ENCODE results near the gene INHA. TPM values are rescaled to one million over a fixed set of nuclear protein-coding genes. Genes with fewer than 3 reads are reported as not detected.

INHA gene
- total RNA-seq, 2 experiments from 2014 or later, result not detected

DNA sequence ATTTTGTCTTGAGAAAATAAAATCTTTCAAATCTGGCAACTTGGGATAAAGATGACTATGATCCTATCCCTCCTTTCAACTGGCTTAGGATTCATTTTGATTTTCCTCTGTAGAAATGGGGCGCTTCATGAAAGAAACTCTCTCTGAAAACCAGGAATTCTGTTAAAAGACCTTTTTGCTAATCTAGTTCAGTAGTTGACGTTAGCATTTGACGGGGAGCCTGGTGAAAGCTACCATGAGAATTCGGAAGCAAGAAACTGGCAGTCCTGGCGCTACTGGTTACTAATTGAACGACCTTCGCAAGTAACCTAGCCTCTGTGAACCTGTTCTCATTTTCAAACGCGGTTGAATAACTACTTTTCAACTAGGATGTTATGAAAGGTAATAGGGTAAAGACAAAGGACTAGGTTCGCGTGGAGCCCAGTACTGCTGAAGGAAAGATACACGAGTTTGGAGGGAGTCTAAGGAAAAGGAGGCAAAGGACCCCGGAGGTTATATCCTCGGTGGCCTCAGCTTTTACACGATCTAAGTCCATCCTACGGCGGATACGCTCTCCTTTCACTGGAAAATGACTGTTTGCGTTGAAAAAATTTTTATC is 24.9 kb downstream of the INHA start:
- ChIA-PET POLR2A (interaction anchor here (1.2 to 1.4 kb wide), 3 partner anchors 54 to 144 kb away, joined by 3 to 4 read pairs (median 4); no protein-coding TSS in a partner anchor), CTCF (interaction anchor here (0.8 to 3.2 kb wide), 12 partner anchors 37 to 195 kb away, joined by 3 to 20 read pairs (median 4); partner anchors contain the start of gene CHPF)
- H3K4me1 Mint-ChIP-seq (ENCODE audit: low read depth), result peaks cover 22% of the 10 kb centered on the region
- H3K4me3 Mint-ChIP-seq, result peak overlapping the region; percentile 95
- H3K27me3 Mint-ChIP-seq, result no peaks in the 10 kb centered on the region
- DNase-seq (no peak), ATAC-seq (no peak)
- peak overlapping the region; percentile 98 for H3K27ac Mint-ChIP-seq
- H3K9me3 Mint-ChIP-seq, result no peaks in the 10 kb centered on the region
- intact Hi-C loops (cut with micrococcal nuclease), result loop anchor here (5.0 kb wide), 1 partner anchor 55 kb away; the partner anchor contains the start of genes CHPF and TMEM198
- peaks cover 4% of the 10 kb centered on the region for H3K36me3 Mint-ChIP-seq (ENCODE audit: low read depth)
- TF ChIP-seq CTCF (IDR thresholded peaks at IDR 0.05), result no peak

DNA sequence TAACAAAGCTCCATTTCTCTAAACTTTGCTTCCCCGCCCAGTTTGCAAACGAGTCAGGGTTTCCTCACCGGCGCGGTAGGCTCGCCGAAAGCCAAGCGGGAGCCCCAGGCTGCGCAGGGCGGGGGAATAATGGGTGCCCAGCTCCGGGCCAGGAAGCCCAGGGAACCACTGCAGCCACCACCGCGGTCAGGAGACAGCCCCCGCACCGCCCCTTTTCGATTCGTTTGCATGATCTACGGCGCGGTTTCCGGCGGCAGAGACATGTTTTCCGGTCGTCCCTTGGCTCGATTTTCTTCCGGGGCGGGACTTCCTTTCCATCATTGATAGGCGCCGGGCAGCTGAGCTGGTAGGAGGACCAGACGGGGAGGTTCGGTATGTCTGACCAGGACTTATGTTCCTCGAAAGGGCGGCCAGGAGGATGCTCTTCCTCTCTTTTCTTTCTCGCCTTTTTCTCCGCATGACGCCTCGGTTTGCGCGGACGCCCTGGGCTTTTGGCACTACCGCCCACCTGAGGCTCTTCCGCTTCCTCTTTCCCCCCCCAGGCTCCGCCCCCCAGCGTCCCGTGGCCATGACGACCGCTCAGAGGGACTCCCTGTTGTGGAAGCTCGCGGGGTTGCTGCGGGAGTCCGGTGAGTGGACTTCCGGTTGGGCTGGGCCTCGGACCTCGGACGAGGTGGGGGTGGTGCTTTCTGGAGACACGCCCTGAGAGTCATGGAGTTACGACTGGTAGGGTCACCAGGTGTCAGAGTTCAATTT is 25.6 kb downstream of the INHA start, which contains the start of gene STK11IP:
Gene STK11IP (plus strand): TSS at position 306 of the 756 bp plus-strand sequence. CDS start 263 bp downstream, at position 569.
- H3K27ac Mint-ChIP-seq, result peak within 1 kb of the TSS; percentile 98
- POLR2A ChIA-PET, result interaction anchor here (1.2 to 1.4 kb wide), 2 partner anchors 55 to 144 kb away, joined by 3 to 4 read pairs; no protein-coding TSS in a partner anchor
- no peaks in the 10 kb centered on the region for H3K9me3 Mint-ChIP-seq
- no peak for TF ChIP-seq CTCF (IDR thresholded peaks at IDR 0.05)
- intact Hi-C loops (cut with micrococcal nuclease), result loop anchor here (5.0 kb wide), 1 partner anchor 55 kb away; the partner anchor contains the start of genes CHPF and TMEM198
- peak; percentile 94 for ATAC-seq
- H3K27me3 Mint-ChIP-seq, result no peaks in the 10 kb centered on the region
- peak within 1 kb of the TSS; percentile 95 for H3K4me3 Mint-ChIP-seq
- CTCF ChIA-PET, result interaction anchor here (1.1 to 3.2 kb wide), 10 partner anchors 38 to 195 kb away, joined by 3 to 20 read pairs (median 4); partner anchors contain the start of gene CHPF
- peak; percentile 97 for DNase-seq
- peaks cover 22% of the 10 kb centered on the region for H3K4me1 Mint-ChIP-seq (ENCODE audit: low read depth)
- peaks cover 5% of the 10 kb centered on the region for H3K36me3 Mint-ChIP-seq (ENCODE audit: low read depth)

GRCh38 chr2:219598308-219599078 is 26.4 kb downstream of the INHA start:
- DNase-seq, result no peak
- Mint-ChIP-seq H3K27me3 (no peaks in the 10 kb centered on the region), H3K4me3 (peak overlapping the region; percentile 95), H3K36me3 (ENCODE audit: low read depth) (peaks cover 5% of the 10 kb centered on the region), H3K9me3 (no peaks in the 10 kb centered on the region), H3K4me1 (ENCODE audit: low read depth) (peaks cover 22% of the 10 kb centered on the region), H3K27ac (peak overlapping the region; percentile 98)
- TF ChIP-seq CTCF (IDR thresholded peaks at IDR 0.05), result no peak
- ChIA-PET POLR2A (no interaction called here), CTCF (interaction anchor here (1.1 to 3.2 kb wide), 7 partner anchors 38 to 69 kb away, joined by 3 to 20 read pairs (median 6); partner anchors contain the start of gene CHPF)
- no peak for ATAC-seq
- intact Hi-C loops (cut with micrococcal nuclease), result loop anchor here (5.0 kb wide), 1 partner anchor 56 kb away; the partner anchor contains the start of genes CHPF and TMEM198

- Mint-ChIP-seq H3K4me3 (no peak overlapping the region), H3K4me1 (ENCODE audit: low read depth) (peaks cover 4% of the 10 kb centered on the region), H3K27ac (no peak overlapping the region), H3K9me3 (no peaks in the 10 kb centered on the region), H3K36me3 (ENCODE audit: low read depth) (peaks cover 20% of the 10 kb centered on the region), H3K27me3 (no peaks in the 10 kb centered on the region)
- ATAC-seq (no peak), DNase-seq (no peak)
- intact Hi-C loops (cut with micrococcal nuclease), result no loop called here
- TF ChIP-seq CTCF (IDR thresholded peaks at IDR 0.05), result no peak
- ChIA-PET POLR2A (no interaction called here), CTCF (interaction anchor here (2.8 kb wide), 1 partner anchor 44 kb away, joined by 14 read pairs; no protein-coding TSS in a partner anchor)
Observed at GRCh38 chr2:219603771-219604170, 31.7 kb downstream of the INHA start.
